GM18508 (cell line): Measurements from ENCODE around the gene RAB5B.

Experiments
- ATAC-seq: cut with Tn5 transposase; IDR thresholded peaks from one replicate; pipeline ENCODE4 v1.9.1; 2021; ENCODE audit warnings: moderate number of reproducible peaks; ENCODE audit not compliant: insufficient read depth, unreplicated experiment

Gene RAB5B

GRCh38 chr12:55940065-55940732 lies 33.7 kb upstream of the RAB5B start:
- peak; percentile 82 for ATAC-seq

- no peak for ATAC-seq
These were observed 31.8 kb upstream of the RAB5B start for GRCh38 chr12:55942055-55942454.

GRCh38 chr12:55942577-55943136 lies 31.2 kb upstream of the RAB5B start:
- no peak for ATAC-seq

- no peak for ATAC-seq
These were observed 27.3 kb upstream of the RAB5B start for GRCh38 chr12:55946553-55946952.

- ATAC-seq, result no peak
These were observed 18.5 kb upstream of the RAB5B start for GRCh38 chr12:55955344-55955743.

- ATAC-seq, result no peak
These were observed 17.9 kb upstream of the RAB5B start for GRCh38 chr12:55955800-55956508.

- ATAC-seq, result no peak
These were observed 16.6 kb upstream of the RAB5B start for GRCh38 chr12:55957106-55957859.

DNA sequence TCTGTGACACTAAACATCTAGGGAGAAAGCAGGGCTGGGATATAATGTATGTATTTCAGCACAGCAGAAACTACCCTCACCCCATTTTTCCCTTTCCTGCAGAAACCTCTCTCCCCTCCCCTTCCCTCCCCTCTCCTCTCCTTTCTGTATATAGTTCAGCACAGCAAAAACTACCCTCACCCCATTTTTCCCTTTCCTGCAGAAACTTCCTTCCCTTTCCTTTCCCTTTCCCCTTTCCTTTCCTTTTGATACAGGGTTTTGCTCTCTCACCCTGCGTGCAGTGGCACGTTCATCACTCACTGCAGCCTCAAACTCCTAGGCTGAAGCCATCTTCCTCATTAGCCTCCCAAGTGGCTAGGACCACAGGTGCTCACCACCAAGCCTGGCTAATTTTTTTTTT lies 10.1 kb upstream of the RAB5B start:
- ATAC-seq, result no peak

DNA sequence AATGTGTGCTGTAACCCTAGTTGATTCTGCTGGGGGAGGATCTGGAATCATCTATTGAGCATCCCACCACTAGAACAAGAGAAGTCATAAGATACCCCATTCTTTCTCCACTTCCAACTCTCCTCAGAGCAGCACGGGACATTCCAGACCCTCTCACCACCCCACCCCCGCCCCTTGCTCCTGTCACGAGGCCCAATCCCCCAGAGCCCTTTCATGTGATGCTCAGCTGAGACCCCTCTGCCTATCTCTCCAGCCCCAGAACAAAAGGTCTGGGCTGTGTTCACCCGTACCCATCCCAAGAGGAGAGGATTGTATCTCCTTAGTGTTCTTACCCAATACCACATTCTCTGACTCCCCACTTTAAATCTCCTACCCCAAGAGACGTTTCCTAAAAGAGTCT lies 8.6 kb upstream of the RAB5B start:
- ATAC-seq, result no peak

- ATAC-seq, result no peak
These were observed 7.9 kb upstream of the RAB5B start, which contains the start of gene PMEL for GRCh38 chr12:55965941-55966407. Gene PMEL, minus strand, starts transcription at chr12:55966042. Its CDS starts 31 bp downstream, at chr12:55966011.

DNA sequence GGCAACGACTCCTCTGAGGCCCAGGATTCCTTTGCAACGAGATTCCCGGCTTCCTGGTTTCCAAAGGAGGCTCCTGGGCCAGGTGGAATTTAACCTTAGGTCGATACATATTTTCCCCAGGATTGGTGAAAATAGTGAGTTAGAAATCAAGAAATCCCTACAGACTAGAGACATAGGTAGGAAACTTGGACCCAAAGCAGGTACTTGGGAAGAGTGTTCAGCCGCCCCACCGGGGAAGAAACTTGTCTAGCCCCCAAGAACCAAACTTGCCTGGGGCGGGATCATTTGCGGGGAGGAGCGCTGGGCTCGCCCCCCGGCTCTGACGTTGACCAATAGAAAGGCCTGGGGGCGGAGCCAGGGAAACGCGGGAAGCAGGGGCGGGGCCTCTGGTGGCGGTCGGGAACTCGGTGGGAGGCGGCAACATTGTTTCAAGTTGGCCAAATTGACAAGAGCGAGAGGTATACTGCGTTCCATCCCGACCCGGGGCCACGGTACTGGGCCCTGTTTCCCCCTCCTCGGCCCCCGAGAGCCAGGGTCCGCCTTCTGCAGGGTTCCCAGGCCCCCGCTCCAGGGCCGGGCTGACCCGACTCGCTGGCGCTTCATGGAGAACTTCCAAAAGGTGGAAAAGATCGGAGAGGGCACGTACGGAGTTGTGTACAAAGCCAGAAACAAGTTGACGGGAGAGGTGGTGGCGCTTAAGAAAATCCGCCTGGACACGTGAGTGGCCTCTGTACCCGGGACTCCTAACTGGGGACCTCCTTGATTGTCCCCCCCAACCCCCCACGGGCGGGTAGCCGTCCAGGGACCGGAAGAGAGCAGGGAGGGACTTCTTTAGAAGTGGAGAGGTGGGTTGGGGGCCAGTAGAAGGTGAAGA lies 7.2 kb upstream of the RAB5B start, which contains the start of gene CDK2:
TSS of gene CDK2 (plus strand) at position 423 of the 874 bp plus-strand sequence. CDS start at position 602, 179 bp downstream.
- ATAC-seq, result peak; percentile 70

- no peak for ATAC-seq
These were observed 4.5 kb upstream of the RAB5B start for GRCh38 chr12:55969356-55969755.

GRCh38 chr12:55970775-55971174 lies 3.1 kb upstream of the RAB5B start:
- ATAC-seq, result no peak

DNA sequence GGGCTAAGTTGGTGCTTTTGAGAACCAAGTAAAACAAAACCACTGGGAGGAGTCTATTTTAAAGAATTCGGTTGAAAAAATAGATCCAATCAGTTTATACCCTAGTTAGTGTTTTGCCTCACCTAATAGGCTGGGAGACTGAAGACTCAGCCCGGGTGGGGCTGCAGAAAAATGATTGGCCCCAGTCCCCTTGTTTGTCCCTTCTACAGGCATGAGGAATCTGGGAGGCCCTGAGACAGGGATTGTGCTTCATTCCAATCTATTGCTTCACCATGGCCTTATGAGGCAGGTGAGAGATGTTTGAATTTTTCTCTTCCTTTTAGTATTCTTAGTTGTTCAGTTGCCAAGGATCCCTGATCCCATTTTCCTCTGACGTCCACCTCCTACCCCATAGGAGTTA lies 1.8 kb upstream of the RAB5B start:
- ATAC-seq, result no peak

DNA sequence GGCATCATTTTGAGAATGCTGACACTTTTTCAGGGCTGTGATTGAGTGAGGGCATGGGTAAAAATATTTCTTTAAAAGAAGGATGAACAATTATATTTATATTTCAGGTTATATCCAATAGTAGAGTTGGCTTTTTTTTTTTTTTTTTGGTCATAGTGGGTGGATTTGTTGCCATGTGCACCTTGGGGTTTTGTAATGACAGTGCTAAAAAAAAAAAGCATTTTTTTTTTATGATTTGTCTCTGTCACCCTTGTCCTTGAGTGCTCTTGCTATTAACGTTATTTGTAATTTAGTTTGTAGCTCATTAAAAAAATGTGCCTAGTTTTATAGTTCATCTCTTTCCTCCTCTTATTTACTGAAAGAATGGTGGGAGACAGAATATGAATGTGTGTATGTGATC lies 1.4 kb upstream of the RAB5B start:
- no peak for ATAC-seq

GRCh38 chr12:55972911-55973598 lies 823 bp upstream of the RAB5B start:
- ATAC-seq, result no peak

- no peak for ATAC-seq
These were observed 441 bp downstream of the RAB5B start for GRCh38 chr12:55974308-55974730.

- ATAC-seq, result no peak
These were observed 4.5 kb downstream of the RAB5B start for GRCh38 chr12:55978393-55978792.

- ATAC-seq, result no peak
These were observed 5.2 kb downstream of the RAB5B start for GRCh38 chr12:55979069-55979468.
